ENCODE results near the gene SELENON. TPM values are rescaled to one million over a fixed set of nuclear protein-coding genes. Genes with fewer than 3 reads are reported as not detected.

SELENON gene
- total and polyA plus RNA-seq, 2 of the 4 experiments (the other 2 are of a cell fraction): 9.1 to 114 TPM

DNA sequence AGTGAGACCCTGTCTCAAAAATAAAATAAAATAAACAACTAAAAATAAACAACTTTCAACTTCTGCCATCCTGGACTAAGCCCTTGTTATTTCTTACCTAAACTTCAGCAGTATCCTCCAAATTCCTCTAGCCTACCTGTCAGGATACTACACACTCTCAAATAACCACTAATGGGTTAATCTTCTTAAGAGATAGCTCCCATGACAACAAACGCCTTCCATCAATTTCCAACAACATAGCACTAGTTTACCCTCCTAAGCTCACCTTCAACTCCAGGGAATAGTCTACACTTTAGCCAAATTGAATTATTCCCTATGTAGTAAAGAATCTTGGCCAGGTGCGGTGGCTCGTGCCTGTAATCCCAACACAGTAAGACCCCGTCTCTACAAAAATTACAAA lies 47.9 kb downstream of the SELENON start:
- BruUV-seq (replicated peaks): no TSS peak
- Histone ChIP-seq H3K23ac (ENCODE audit: low read depth, low read length) (no peak overlapping the region), H4K5ac (ENCODE audit: low read depth, low read length) (no peak overlapping the region), H3K56ac (ENCODE audit: extremely low read depth, insufficient read depth, low read length) (no peak overlapping the region), H3K4me2 (ENCODE audit: low read depth, low read length) (no peak overlapping the region), H4K20me1 (ENCODE audit: insufficient read depth, low read length) (no peaks in the 10 kb centered on the region), H3K4me3 (ENCODE audit: insufficient read depth, low read depth, low read length) (no peak overlapping the region), H3K4ac (ENCODE audit: low read depth, low read length) (no peak overlapping the region), H2BK120ac (ENCODE audit: low read depth, low read length) (no peak overlapping the region), H3K79me1 (ENCODE audit: low read depth in 1 of 2, low read length in 2 of 2) (peaks cover 7 to 17% of the 10 kb centered on the region in 2 experiments; a peak in 3 of 4 replicates), H2AFZ (replicated peaks; ENCODE audit: low read length, poor library complexity) (no peak overlapping the region), H2AK5ac (ENCODE audit: low read depth, low read length) (no peak overlapping the region), H3K18ac (ENCODE audit: low read depth, low read length) (no peak overlapping the region), H4K91ac (ENCODE audit: insufficient read depth, low read depth, low read length) (no peak overlapping the region), H3K9me1 (ENCODE audit: insufficient read depth, low read length) (peaks cover 4% of the 10 kb centered on the region; the same call in 1 of the 2 replicates), H3K36me3 (ENCODE audit: control insufficient read depth, insufficient read depth, low read length) (no peaks in the 10 kb centered on the region), H4K8ac (ENCODE audit: low read depth in 2 of 2, low read length in 2 of 2) (no peak overlapping the region), H2BK15ac (ENCODE audit: low read depth, low read length) (no peak overlapping the region), H2BK20ac (ENCODE audit: low read depth, low read length) (no peak overlapping the region), H3K27me3 (ENCODE audit: control insufficient read depth, insufficient read depth, low read length) (no peaks in the 10 kb centered on the region), H2BK5ac (ENCODE audit: low read depth, low read length, poor library complexity, severe bottlenecking) (no peak overlapping the region), H3K9me3 (ENCODE audit: control insufficient read depth, insufficient read depth, low read length) (no peaks in the 10 kb centered on the region), H3K9ac (ENCODE audit: low read depth, low read length) (no peak overlapping the region), H3K14ac (replicated peaks; ENCODE audit: low read depth, low read length) (no peak overlapping the region), H3K4me1 (ENCODE audit: control insufficient read depth, insufficient read depth, low read length) (peaks cover 3% of the 10 kb centered on the region; the same call in 1 of the 2 replicates), H3K27ac (ENCODE audit: insufficient read depth, low read length) (no peak overlapping the region), H2AK9ac (replicated peaks; ENCODE audit: low read depth, low read length, poor library complexity) (no peak overlapping the region)
- DNase-seq: no peak
- CTCF ChIA-PET: interaction anchor here (1.3 kb wide), 1 partner anchor 48 kb away, joined by 4 read pairs; no protein-coding TSS in a partner anchor
- ATAC-seq (ENCODE audit: low read depth): no peak
- in situ Hi-C loops (cut with MboI; ENCODE audit: low sequenced_read_pairs): no loop called here
- POLR2A ChIA-PET (ENCODE audit: unreplicated experiment): no interaction called here
- dilution Hi-C loops (cut with HindIII; ENCODE audit: low sequenced_read_pairs, unreplicated experiment): no loop called here
- TF ChIP-seq, protein P1, sequence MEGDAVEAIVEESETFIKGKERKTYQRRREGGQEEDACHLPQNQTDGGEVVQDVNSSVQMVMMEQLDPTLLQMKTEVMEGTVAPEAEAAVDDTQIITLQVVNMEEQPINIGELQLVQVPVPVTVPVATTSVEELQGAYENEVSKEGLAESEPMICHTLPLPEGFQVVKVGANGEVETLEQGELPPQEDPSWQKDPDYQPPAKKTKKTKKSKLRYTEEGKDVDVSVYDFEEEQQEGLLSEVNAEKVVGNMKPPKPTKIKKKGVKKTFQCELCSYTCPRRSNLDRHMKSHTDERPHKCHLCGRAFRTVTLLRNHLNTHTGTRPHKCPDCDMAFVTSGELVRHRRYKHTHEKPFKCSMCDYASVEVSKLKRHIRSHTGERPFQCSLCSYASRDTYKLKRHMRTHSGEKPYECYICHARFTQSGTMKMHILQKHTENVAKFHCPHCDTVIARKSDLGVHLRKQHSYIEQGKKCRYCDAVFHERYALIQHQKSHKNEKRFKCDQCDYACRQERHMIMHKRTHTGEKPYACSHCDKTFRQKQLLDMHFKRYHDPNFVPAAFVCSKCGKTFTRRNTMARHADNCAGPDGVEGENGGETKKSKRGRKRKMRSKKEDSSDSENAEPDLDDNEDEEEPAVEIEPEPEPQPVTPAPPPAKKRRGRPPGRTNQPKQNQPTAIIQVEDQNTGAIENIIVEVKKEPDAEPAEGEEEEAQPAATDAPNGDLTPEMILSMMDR (conservative IDR thresholded peaks at IDR 0.05; ENCODE audit: low read depth, low read length): no peak
- TF ChIP-seq CHD1 (IDR thresholded peaks at IDR 0.05; ENCODE audit: low read depth, low read length): no peak
- no peak for TF ChIP-seq MAFK (IDR thresholded peaks at IDR 0.05; ENCODE audit: low read depth, low read length)
- no peak for TF ChIP-seq MAZ (IDR thresholded peaks at IDR 0.05; ENCODE audit: borderline replicate concordance, low read depth, low read length)
- no peak for TF ChIP-seq SMC3 (IDR thresholded peaks at IDR 0.05; ENCODE audit: low read depth, low read length)
- TF ChIP-seq NFE2L2 (IDR thresholded peaks at IDR 0.05; ENCODE audit: low read depth, low read length): no peak
- TF ChIP-seq, protein P2, sequence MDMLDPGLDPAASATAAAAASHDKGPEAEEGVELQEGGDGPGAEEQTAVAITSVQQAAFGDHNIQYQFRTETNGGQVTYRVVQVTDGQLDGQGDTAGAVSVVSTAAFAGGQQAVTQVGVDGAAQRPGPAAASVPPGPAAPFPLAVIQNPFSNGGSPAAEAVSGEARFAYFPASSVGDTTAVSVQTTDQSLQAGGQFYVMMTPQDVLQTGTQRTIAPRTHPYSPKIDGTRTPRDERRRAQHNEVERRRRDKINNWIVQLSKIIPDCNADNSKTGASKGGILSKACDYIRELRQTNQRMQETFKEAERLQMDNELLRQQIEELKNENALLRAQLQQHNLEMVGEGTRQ (IDR thresholded peaks at IDR 0.05; ENCODE audit: low read depth, low read length): no peak
- WGBS, 2 experiments (ENCODE audit: extremely low coverage in 2 of 2, insufficient read length in 1 of 2): no CpG with 5 or more reads among the region's 4 CpGs
- intact Hi-C loops (cut with micrococcal nuclease): no loop called here
